Pancreas (tissue), 10 donors: ENCODE results near the gene METTL24. TPM values are rescaled to one million over a fixed set of nuclear protein-coding genes. Genes with fewer than 3 reads are reported as not detected.

ENCODE experiments used
- ATAC-seq, 4 donors: fragments of 200-7000 bp; cut with Tn5 transposase; one replicate each; pipeline versions ENCODE4 v1.8.0 to v1.9.1; 2020; ENCODE audit warnings: mild to moderate bottlenecking in 4 of 4, moderate library complexity in 4 of 4
- DNase-seq, 6 donors: peaks; one replicate each; pipeline ENCODE4 v3.0.0-alpha.2; 2020
- FAIRE-seq: peaks from 2 replicates; lab custom pipeline; 2012; peaks lifted over from hg19 to GRCh38; lab: Jason Lieb, UNC
- H3K27ac ChIP-seq, 4 donors: fragments of 200-600 bp; sonication (generic); 1 replicate in 3 of 4; 2 replicates in 1 of 4; pipeline versions ENCODE4 v1.5.0 to v1.8.0; 2020
- H3K27me3 ChIP-seq, 4 donors: fragments of 200-600 bp; one replicate each; pipeline ENCODE4 v1.8.0; 2021
- H3K36me3 ChIP-seq, 3 donors: fragments of 200-600 bp; sonication (generic) in 1 of 3; one replicate each; pipeline versions ENCODE4 v1.5.0 to v1.8.0; 2020 to 2021
- H3K4me1 ChIP-seq, 3 donors: fragments of 200-600 bp; one replicate each; pipeline ENCODE4 v1.8.0; 2021
- H3K4me3 ChIP-seq, 4 donors: fragments of 200-600 bp; sonication (generic) in 2 of 4; one replicate each; pipeline versions ENCODE4 v1.5.0 to v1.8.0; 2020 to 2021
- H3K9me3 ChIP-seq, 4 donors: fragments of 200-600 bp; one replicate each; pipeline ENCODE4 v1.8.0; 2021
- WGBS, 2 donors: extraction: QIAGEN DNeasy Blood & Tissue Kit; methylation state at CpG; one replicate each; pipeline ENCODE4 v1.1.7; 2013; 5-methylcytosine and 5-hydroxymethylcytosine counted together
- intact Hi-C, 3 donors: fragments of 100-400 bp; cut with DNase I; formaldehyde crosslinking; loops; one replicate each; pipeline versions ENCODE4 v1.11.1 to v1.14.2; 2022
- polyA plus RNA-seq, 2 donors: library from polyadenylated mRNA; stranded (reverse); fragments of 200-250 nt; gene quantifications; one replicate each; pipeline ENCODE4 v1.2.3, GENCODE V29; 2013
- total RNA-seq, 6 donors: library from RNA; stranded (reverse); fragmentation: NEBNext Ultra II Directional in 4 of 6; extraction: Animal tissue kit (Norgen Biotek cat#: 25700) in 4 of 6; gene quantifications; one replicate each; pipeline versions ENCODE4 v1.2.1 to v1.2.4, GENCODE V29; 2021 to 2023
- TF ChIP-seq, protein P1 (sequence below), 4 donors: fragments of 200-600 bp; sonication (generic) in 3 of 4; IDR thresholded peaks; one replicate each; pipeline versions ENCODE4 v1.5.0 to v1.8.0; 2021; ENCODE audit warnings: antibody characterized with exemption in 4 of 4
- donor health status: healthy with polysubstance abuse.
- donor health status: DM: no; HTN: no; CAD: no; lungs with moderate emphysema.
- donor health status: DM: no; HTN: no; CAD: no.
- donor health status: control.
- donor health status: control.
- donor health status: Bipolar disorder and iron deficiency.
- donor health status: DM: yes; HTN: yes; CAD: no.
- donor health status: DM: no; HTN: no; CAD: no.
- donor health status: DM: no; HTN: no; CAD: no.
- donor health status: DM: yes; HTN: yes; CAD: no.

Gene METTL24
- total and polyA plus RNA-seq, 8 donors: 0.34 to 4.4 (median 1.4) TPM

DNA sequence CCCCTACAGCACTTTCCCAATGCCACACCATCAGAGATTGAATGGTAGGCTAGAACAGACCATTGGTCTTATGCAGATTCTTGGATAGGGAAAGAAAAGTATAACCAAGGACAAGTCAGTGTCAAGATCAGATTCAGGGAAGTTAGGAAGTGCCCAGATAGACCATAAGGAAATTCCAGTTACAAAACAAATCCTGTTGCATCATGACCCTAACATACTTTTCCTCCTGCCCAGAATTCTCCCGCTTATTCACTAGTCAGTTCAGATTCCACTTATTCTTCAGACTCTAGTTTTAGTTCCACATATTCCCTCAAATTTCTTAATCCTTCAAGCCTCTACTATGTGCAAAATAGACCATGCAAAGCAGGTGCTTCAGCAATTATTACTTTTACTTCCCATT, 20.7 kb downstream of the METTL24 start:
- intact Hi-C loops: no loop called here
- ATAC-seq (no peak), DNase-seq (no peak), FAIRE-seq (no peak)
- Histone ChIP-seq H3K36me3 (no peaks in the 10 kb centered on the region), H3K27ac (no peak overlapping the region), H3K27me3 (no peaks in the 10 kb centered on the region), H3K9me3 (no peaks in the 10 kb centered on the region), H3K4me3 (no peak overlapping the region), H3K4me1 (no peaks in the 10 kb centered on the region)
- TF ChIP-seq, protein P1, sequence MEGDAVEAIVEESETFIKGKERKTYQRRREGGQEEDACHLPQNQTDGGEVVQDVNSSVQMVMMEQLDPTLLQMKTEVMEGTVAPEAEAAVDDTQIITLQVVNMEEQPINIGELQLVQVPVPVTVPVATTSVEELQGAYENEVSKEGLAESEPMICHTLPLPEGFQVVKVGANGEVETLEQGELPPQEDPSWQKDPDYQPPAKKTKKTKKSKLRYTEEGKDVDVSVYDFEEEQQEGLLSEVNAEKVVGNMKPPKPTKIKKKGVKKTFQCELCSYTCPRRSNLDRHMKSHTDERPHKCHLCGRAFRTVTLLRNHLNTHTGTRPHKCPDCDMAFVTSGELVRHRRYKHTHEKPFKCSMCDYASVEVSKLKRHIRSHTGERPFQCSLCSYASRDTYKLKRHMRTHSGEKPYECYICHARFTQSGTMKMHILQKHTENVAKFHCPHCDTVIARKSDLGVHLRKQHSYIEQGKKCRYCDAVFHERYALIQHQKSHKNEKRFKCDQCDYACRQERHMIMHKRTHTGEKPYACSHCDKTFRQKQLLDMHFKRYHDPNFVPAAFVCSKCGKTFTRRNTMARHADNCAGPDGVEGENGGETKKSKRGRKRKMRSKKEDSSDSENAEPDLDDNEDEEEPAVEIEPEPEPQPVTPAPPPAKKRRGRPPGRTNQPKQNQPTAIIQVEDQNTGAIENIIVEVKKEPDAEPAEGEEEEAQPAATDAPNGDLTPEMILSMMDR (IDR thresholded peaks at IDR 0.05): no peak
- 79 to 92% methylated on average over 1 of the region's 1 CpG for WGBS, 2 donors

DNA sequence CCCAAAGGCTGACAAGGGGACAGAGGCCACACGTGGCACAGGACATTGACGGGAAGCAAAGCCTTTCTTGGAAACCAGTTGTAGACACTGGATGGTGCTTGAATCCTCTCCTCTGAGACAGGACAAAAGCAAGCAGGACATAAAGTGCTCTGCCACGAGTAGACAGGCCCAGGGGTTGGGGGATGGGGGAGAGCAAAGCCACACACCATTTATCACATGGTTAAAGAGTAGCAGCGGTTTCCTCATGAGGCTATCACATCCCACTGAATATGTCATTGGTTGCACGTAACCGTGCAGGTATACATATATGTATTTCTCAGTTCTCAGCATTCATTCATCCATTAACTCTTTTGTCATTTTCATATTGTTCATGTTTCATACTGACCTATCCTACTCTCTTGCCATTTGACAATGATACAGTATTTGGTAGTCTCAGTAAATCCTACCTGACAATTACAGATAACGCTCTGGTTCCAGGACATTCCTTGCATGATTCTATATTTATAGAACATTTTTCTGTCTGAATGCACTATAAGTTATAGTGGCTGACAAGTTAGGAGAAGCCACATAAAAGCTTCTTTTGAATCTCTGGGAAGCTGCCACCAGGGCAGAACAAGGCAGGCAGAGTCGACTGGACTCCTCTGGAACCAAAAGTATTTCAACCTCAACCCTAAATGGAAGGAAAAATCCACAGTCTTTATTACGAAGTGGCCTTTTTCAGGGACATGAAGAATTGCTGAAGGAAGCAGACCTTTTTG, 23.5 kb downstream of the METTL24 start:
- peaks cover 0 to 2% (median 0%) of the 10 kb centered on the region in 3 donors for H3K4me1 ChIP-seq
- ATAC-seq (no peak), DNase-seq (no peak), FAIRE-seq (no peak)
- no peaks in the 10 kb centered on the region for H3K9me3 ChIP-seq
- no peak overlapping the region for H3K4me3 ChIP-seq
- intact Hi-C loops: no loop called here
- no peak overlapping the region for H3K27ac ChIP-seq
- 60 to 65% methylated on average over 9 of the region's 9 CpGs for WGBS, 2 donors
- no peaks in the 10 kb centered on the region for H3K27me3 ChIP-seq
- TF ChIP-seq, protein P1 (IDR thresholded peaks at IDR 0.05): no peak
- no peaks in the 10 kb centered on the region for H3K36me3 ChIP-seq

DNA sequence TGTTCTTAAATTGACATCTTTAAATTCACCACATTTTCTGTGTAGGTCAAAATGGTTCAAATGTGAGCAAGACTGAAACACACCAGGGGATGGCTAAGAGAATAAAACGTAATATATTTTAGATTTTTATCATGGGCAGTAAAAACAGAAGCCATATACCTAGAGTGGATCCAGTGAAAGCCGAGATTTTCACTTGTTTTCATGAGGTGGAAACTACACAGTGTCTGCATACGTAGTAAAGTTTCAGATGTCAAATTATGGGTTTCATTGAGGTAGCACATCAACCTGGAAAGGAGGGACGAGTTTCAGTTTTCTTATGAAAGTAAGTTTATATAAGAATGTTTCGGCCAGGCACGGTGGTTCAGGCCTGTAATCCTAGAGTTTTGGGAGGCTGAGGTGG, 25.9 kb downstream of the METTL24 start:
- Histone ChIP-seq H3K9me3 (no peaks in the 10 kb centered on the region), H3K27me3 (no peaks in the 10 kb centered on the region), H3K36me3 (no peaks in the 10 kb centered on the region), H3K27ac (no peak overlapping the region), H3K4me3 (no peak overlapping the region), H3K4me1 (peaks cover 0 to 5% (median 2%) of the 10 kb centered on the region in 3 donors)
- TF ChIP-seq, protein P1 (IDR thresholded peaks at IDR 0.05): no peak
- DNase-seq (no peak), ATAC-seq (no peak), FAIRE-seq (no peak)
- intact Hi-C loops: no loop called here
- WGBS, 2 donors: 86 to 93% methylated on average over 6 of the region's 6 CpGs

DNA sequence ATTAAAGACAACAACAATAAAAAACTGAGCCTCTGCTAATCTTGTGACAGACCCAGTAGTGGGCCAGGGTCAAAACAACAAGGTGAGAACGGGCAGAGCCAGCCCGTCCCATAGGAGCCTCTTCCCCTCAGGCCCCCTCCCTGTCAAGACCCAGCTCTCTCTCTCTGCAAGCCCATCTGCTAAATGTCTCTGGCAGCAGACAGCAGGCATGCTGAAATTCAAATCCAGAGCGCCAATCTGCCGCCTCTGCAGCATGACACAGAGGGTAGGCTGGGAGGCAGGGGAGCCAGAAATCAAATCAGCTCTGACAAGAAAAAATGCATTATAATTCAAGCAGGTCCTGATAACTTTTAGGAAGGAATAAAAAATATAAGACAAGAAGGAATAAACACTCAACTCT, 26.3 kb downstream of the METTL24 start:
- Histone ChIP-seq H3K4me1 (peaks cover 0 to 5% (median 2%) of the 10 kb centered on the region in 3 donors), H3K9me3 (no peaks in the 10 kb centered on the region), H3K4me3 (no peak overlapping the region), H3K27me3 (no peaks in the 10 kb centered on the region), H3K27ac (no peak overlapping the region), H3K36me3 (no peaks in the 10 kb centered on the region)
- intact Hi-C loops: no loop called here
- no peak for FAIRE-seq
- TF ChIP-seq, protein P1 (IDR thresholded peaks at IDR 0.05): no peak
- ATAC-seq: no peak
- DNase-seq: no peak
- WGBS, 2 donors: 70 to 72% methylated on average over 4 of the region's 4 CpGs

DNA sequence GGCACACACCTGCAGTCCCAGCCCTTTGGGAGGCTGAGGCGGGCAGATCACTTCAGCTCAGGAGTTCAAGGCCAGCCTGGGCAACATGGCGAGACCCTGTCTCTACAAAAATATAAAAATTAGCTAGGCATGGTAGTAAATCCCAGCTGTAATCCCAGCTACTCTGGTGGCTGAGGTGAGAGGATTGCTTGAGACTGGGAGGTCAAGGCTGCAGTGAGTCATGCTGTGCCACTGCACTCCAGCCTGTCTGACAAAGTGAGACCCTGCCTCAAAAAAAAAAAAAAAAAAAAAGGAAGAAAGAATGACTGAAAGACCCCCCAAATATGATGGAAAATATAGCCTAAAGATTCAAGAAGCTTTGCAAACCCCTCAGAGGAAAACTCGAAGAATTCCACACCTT, 26.8 kb downstream of the METTL24 start:
- WGBS, 2 donors: 87 to 89% methylated on average over 3 of the region's 3 CpGs
- Histone ChIP-seq H3K36me3 (no peaks in the 10 kb centered on the region), H3K4me3 (no peak overlapping the region), H3K4me1 (peaks cover 0 to 5% (median 2%) of the 10 kb centered on the region in 3 donors), H3K27me3 (no peaks in the 10 kb centered on the region), H3K9me3 (no peaks in the 10 kb centered on the region), H3K27ac (no peak overlapping the region)
- intact Hi-C loops: no loop called here
- DNase-seq (no peak), ATAC-seq (no peak), FAIRE-seq (no peak)
- TF ChIP-seq, protein P1 (IDR thresholded peaks at IDR 0.05): no peak
